Adipocyte (in vitro differentiated cells): Measurements from ENCODE around the gene UBA1.

Experiments used
- DNase-seq: peaks from one replicate; pipeline ENCODE4 v3.0.0-alpha.2; 2015; ENCODE audit warnings: low read depth
- H3K27me3 ChIP-seq: replicated peaks from 2 replicates; pipeline ENCODE4 v1.7.0; 2013; ENCODE audit warnings: mild to moderate bottlenecking, low read length, moderate library complexity; ENCODE audit not compliant: control insufficient read depth, insufficient read depth
- H3K36me3 ChIP-seq: 2 replicates; pipeline ENCODE4 v1.7.0; 2013; ENCODE audit warnings: low read length, mild to moderate bottlenecking, moderate library complexity; ENCODE audit not compliant: control insufficient read depth, insufficient read depth, severe bottlenecking
- H3K4me1 ChIP-seq: 2 replicates; pipeline ENCODE4 v1.7.0; 2013; ENCODE audit warnings: mild to moderate bottlenecking, low read length, moderate library complexity; ENCODE audit not compliant: control insufficient read depth, insufficient read depth
- H3K4me3 ChIP-seq: 2 replicates; pipeline ENCODE4 v1.7.0; 2013; ENCODE audit warnings: mild to moderate bottlenecking, low read length, moderate library complexity
- H3K9ac ChIP-seq: 2 replicates; pipeline ENCODE4 v1.7.0; 2013; ENCODE audit warnings: mild to moderate bottlenecking, low read length, moderate library complexity
- H3K9me3 ChIP-seq: 2 replicates; pipeline ENCODE4 v1.7.0; 2013; ENCODE audit warnings: mild to moderate bottlenecking, low read length, moderate library complexity; ENCODE audit not compliant: control insufficient read depth

Gene UBA1

GRCh38 chrX:47228550-47229270 lies 35.1 kb downstream of the UBA1 start:
- peaks cover 6% of the 10 kb centered on the region for H3K4me1 ChIP-seq

GRCh38 chrX:47229427-47229826 lies 35.8 kb downstream of the UBA1 start:
- H3K27me3 ChIP-seq = no peaks in the 10 kb centered on the region
- DNase-seq = no peak

More at GRCh38 chrX:47228550-47229270, 35.1 kb downstream of the UBA1 start:
- no peak overlapping the region for H3K4me3 ChIP-seq
- H3K27me3 ChIP-seq = no peaks in the 10 kb centered on the region
- H3K9ac ChIP-seq = no peak overlapping the region
- no peak for DNase-seq
- no peaks in the 10 kb centered on the region for H3K9me3 ChIP-seq
- H3K36me3 ChIP-seq = peaks cover 57% of the 10 kb centered on the region

GRCh38 chrX:47230136-47230868 lies 36.7 kb downstream of the UBA1 start:
- no peaks in the 10 kb centered on the region for H3K9me3 ChIP-seq
- DNase-seq = no peak

More at GRCh38 chrX:47229427-47229826, 35.8 kb downstream of the UBA1 start:
- peaks cover 6% of the 10 kb centered on the region for H3K4me1 ChIP-seq
- no peaks in the 10 kb centered on the region for H3K9me3 ChIP-seq
- H3K4me3 ChIP-seq = no peak overlapping the region
- no peak overlapping the region for H3K9ac ChIP-seq
- peaks cover 50% of the 10 kb centered on the region for H3K36me3 ChIP-seq

GRCh38 chrX:47231167-47231566 lies 37.5 kb downstream of the UBA1 start:
- Histone ChIP-seq H3K4me1 (peaks cover 6% of the 10 kb centered on the region), H3K4me3 (no peak overlapping the region), H3K27me3 (no peaks in the 10 kb centered on the region), H3K9me3 (no peaks in the 10 kb centered on the region), H3K36me3 (peaks cover 32% of the 10 kb centered on the region), H3K9ac (no peak overlapping the region)
- DNase-seq = no peak

More at GRCh38 chrX:47230136-47230868, 36.7 kb downstream of the UBA1 start:
- H3K4me3 ChIP-seq = no peak overlapping the region
- peaks cover 6% of the 10 kb centered on the region for H3K4me1 ChIP-seq
- peaks cover 41% of the 10 kb centered on the region for H3K36me3 ChIP-seq
- H3K27me3 ChIP-seq = no peaks in the 10 kb centered on the region
- H3K9ac ChIP-seq = no peak overlapping the region

- DNase-seq = peak; percentile 4
- H3K4me1 ChIP-seq = peaks cover 6% of the 10 kb centered on the region
- peak overlapping the region; percentile 87 for H3K9ac ChIP-seq
- peaks cover 21% of the 10 kb centered on the region for H3K36me3 ChIP-seq
- peak overlapping the region; percentile 87 for H3K4me3 ChIP-seq
- peaks cover 4% of the 10 kb centered on the region for H3K27me3 ChIP-seq
- no peaks in the 10 kb centered on the region for H3K9me3 ChIP-seq
Measured at GRCh38 chrX:47232197-47232802, 38.7 kb downstream of the UBA1 start.

GRCh38 chrX:47232803-47233332 lies 39.2 kb downstream of the UBA1 start, which contains the start of gene USP11:
Gene USP11 (plus strand): TSS chrX:47233009. CDS start chrX:47233044, 35 bp downstream.
- DNase-seq = peak; percentile 52
- Histone ChIP-seq H3K36me3 (peaks cover 15% of the 10 kb centered on the region), H3K27me3 (peaks cover 5% of the 10 kb centered on the region), H3K4me1 (peaks cover 6% of the 10 kb centered on the region), H3K9ac (peak within 1 kb of the TSS; percentile 88), H3K9me3 (no peaks in the 10 kb centered on the region), H3K4me3 (peak within 1 kb of the TSS; percentile 87)

- peak; percentile 95 for DNase-seq
- Histone ChIP-seq H3K27me3 (peaks cover 5% of the 10 kb centered on the region), H3K4me3 (peak overlapping the region; percentile 87), H3K9ac (peak overlapping the region; percentile 88), H3K4me1 (peaks cover 6% of the 10 kb centered on the region), H3K36me3 (peaks cover 9% of the 10 kb centered on the region), H3K9me3 (no peaks in the 10 kb centered on the region)
Measured at GRCh38 chrX:47233333-47234113, 39.9 kb downstream of the UBA1 start.

GRCh38 chrX:47234583-47234982 lies 41.0 kb downstream of the UBA1 start:
- peaks cover 5% of the 10 kb centered on the region for H3K27me3 ChIP-seq
- H3K36me3 ChIP-seq = no peaks in the 10 kb centered on the region
- H3K9ac ChIP-seq = peak overlapping the region; percentile 88
- no peaks in the 10 kb centered on the region for H3K9me3 ChIP-seq
- H3K4me3 ChIP-seq = peak overlapping the region; percentile 87
- peak; percentile 25 for DNase-seq
- peaks cover 6% of the 10 kb centered on the region for H3K4me1 ChIP-seq

- Histone ChIP-seq H3K9ac (no peak overlapping the region), H3K4me3 (no peak overlapping the region), H3K27me3 (peaks cover 10% of the 10 kb centered on the region), H3K9me3 (no peaks in the 10 kb centered on the region), H3K4me1 (peaks cover 6% of the 10 kb centered on the region), H3K36me3 (peaks cover 4% of the 10 kb centered on the region)
- peak; percentile 7 for DNase-seq
Measured at GRCh38 chrX:47235691-47236103, 42.1 kb downstream of the UBA1 start.

- H3K36me3 ChIP-seq = peaks cover 26% of the 10 kb centered on the region
- no peak for DNase-seq
Measured at GRCh38 chrX:47239199-47239598, 45.6 kb downstream of the UBA1 start.

More at GRCh38 chrX:47239199-47239598, 45.6 kb downstream of the UBA1 start:
- Histone ChIP-seq H3K9me3 (no peaks in the 10 kb centered on the region), H3K4me3 (no peak overlapping the region), H3K9ac (no peak overlapping the region), H3K27me3 (peaks cover 18% of the 10 kb centered on the region), H3K4me1 (no peaks in the 10 kb centered on the region)
